H9 (cell line): ENCODE data around the gene ZMIZ1. TPM values are rescaled to one million over a fixed set of nuclear protein-coding genes. Genes with fewer than 3 reads are reported as not detected.

ENCODE experiments used
- DNase-seq: peaks from one replicate; pipeline ENCODE4 v3.0.0-alpha.2; 2017
- H2AFZ ChIP-seq: one replicate; pipeline ENCODE4 v1.6.1; 2013; ENCODE audit warnings: mild to moderate bottlenecking, low read length, control low read depth, moderate library complexity
- H2AK5ac ChIP-seq: 2 replicates; pipeline ENCODE4 v1.6.1; 2013; ENCODE audit warnings: low read length, control low read depth, mixed read lengths; ENCODE audit not compliant: insufficient read length
- H2BK120ac ChIP-seq: one replicate; pipeline ENCODE4 v1.6.1; 2013; ENCODE audit warnings: low read depth, mild to moderate bottlenecking, low read length, control low read depth, inconsistent platforms; ENCODE audit not compliant: poor library complexity, severe bottlenecking
- H2BK12ac ChIP-seq: 2 replicates; pipeline ENCODE4 v1.6.1; 2013; ENCODE audit warnings: low read length, control low read depth, mixed read lengths, low read depth; ENCODE audit not compliant: insufficient read length
- H2BK15ac ChIP-seq: 2 replicates; pipeline ENCODE4 v1.6.1; 2013; ENCODE audit warnings: low read depth, low read length, control low read depth
- H2BK20ac ChIP-seq: one replicate; pipeline ENCODE4 v1.6.1; 2013; ENCODE audit warnings: low read depth, mild to moderate bottlenecking, low read length, control low read depth, inconsistent platforms; ENCODE audit not compliant: poor library complexity, severe bottlenecking
- H2BK5ac ChIP-seq: 2 replicates; pipeline ENCODE4 v1.6.1; 2013; ENCODE audit warnings: low read length, control low read depth, mixed read lengths; ENCODE audit not compliant: insufficient read length
- H3K14ac ChIP-seq: 2 replicates; pipeline ENCODE4 v1.6.1; 2013; ENCODE audit warnings: low read length, control low read depth; ENCODE audit not compliant: insufficient read depth
- H3K18ac ChIP-seq: 2 replicates; pipeline ENCODE4 v1.6.1; 2013; ENCODE audit warnings: low read depth, mild to moderate bottlenecking, mixed read lengths, low read length, control low read depth; ENCODE audit not compliant: insufficient read length
- H3K23ac ChIP-seq: 2 replicates; pipeline ENCODE4 v1.6.1; 2013; ENCODE audit warnings: low read length, control low read depth, mixed read lengths, low read depth; ENCODE audit not compliant: insufficient read length
- H3K23me2 ChIP-seq: 2 replicates; pipeline ENCODE4 v1.6.1; 2013; ENCODE audit warnings: low read depth, mild to moderate bottlenecking, mixed read lengths, low read length, control low read depth; ENCODE audit not compliant: insufficient read length, poor library complexity, severe bottlenecking
- H3K27ac ChIP-seq: 2 replicates; pipeline ENCODE4 v1.5.1; 2013; ENCODE audit warnings: low read length, control low read depth, mixed read lengths, low read depth; ENCODE audit not compliant: insufficient read length
- H3K27me3 ChIP-seq: 2 replicates; pipeline ENCODE4 v1.6.1; 2013; ENCODE audit warnings: low read length, control low read depth, inconsistent platforms; ENCODE audit not compliant: insufficient read depth
- H3K4ac ChIP-seq: 2 replicates; pipeline ENCODE4 v1.6.1; 2013; ENCODE audit warnings: low read depth, mild to moderate bottlenecking, control low read depth, inconsistent platforms, low read length, moderate library complexity
- H3K4me1 ChIP-seq: 2 replicates; pipeline ENCODE4 v1.6.1; 2013; ENCODE audit warnings: low read length, control low read depth, inconsistent platforms; ENCODE audit not compliant: insufficient read depth
- H3K4me2 ChIP-seq: 2 replicates; pipeline ENCODE4 v1.6.1; 2013; ENCODE audit warnings: low read length, control low read depth, mixed read lengths; ENCODE audit not compliant: insufficient read length, insufficient read depth
- H3K56ac ChIP-seq: 2 replicates; pipeline ENCODE4 v1.6.1; 2013; ENCODE audit warnings: low read depth, mild to moderate bottlenecking, mixed read lengths, low read length, control low read depth; ENCODE audit not compliant: insufficient read length
- H3K79me1 ChIP-seq: 2 replicates; pipeline ENCODE4 v1.6.1; 2013; ENCODE audit warnings: low read depth, mild to moderate bottlenecking, moderate library complexity, low read length, control low read depth, inconsistent platforms; ENCODE audit not compliant: insufficient read depth, poor library complexity, severe bottlenecking
- H3K79me2 ChIP-seq: 2 replicates; pipeline ENCODE4 v1.6.1; 2013; ENCODE audit warnings: low read length, control low read depth, inconsistent platforms; ENCODE audit not compliant: insufficient read depth
- H3K9ac ChIP-seq: 2 replicates; pipeline ENCODE4 v1.6.1; 2013; ENCODE audit warnings: low read length, control low read depth, mixed read lengths; ENCODE audit not compliant: insufficient read length; ENCODE audit errors: extremely low read depth
- H3K9me3 ChIP-seq: one replicate; pipeline ENCODE4 v1.6.1; 2013; ENCODE audit warnings: low read depth, low read length, inconsistent platforms; ENCODE audit not compliant: control insufficient read depth
- H3T11ph ChIP-seq: one replicate; pipeline ENCODE4 v1.6.1; 2013; ENCODE audit warnings: mild to moderate bottlenecking, low read length, control low read depth, inconsistent platforms
- H4K20me1 ChIP-seq: one replicate; pipeline ENCODE4 v1.6.1; 2013; ENCODE audit not compliant: control insufficient read depth, insufficient read length, insufficient read depth
- H4K5ac ChIP-seq: 2 replicates; pipeline ENCODE4 v1.6.1; 2013; ENCODE audit warnings: low read depth, mild to moderate bottlenecking, mixed read lengths, low read length, control low read depth; ENCODE audit not compliant: insufficient read length
- H4K8ac ChIP-seq: replicated peaks from 2 replicates; pipeline ENCODE4 v1.6.1; 2013; ENCODE audit warnings: low read length, control low read depth, mixed read lengths, low read depth; ENCODE audit not compliant: insufficient read length
- H4K91ac ChIP-seq: 2 replicates; pipeline ENCODE4 v1.6.1; 2013; ENCODE audit warnings: low read depth, mild to moderate bottlenecking, moderate library complexity, mixed read lengths, low read length, control low read depth; ENCODE audit not compliant: insufficient read length
- H3K27ac Mint-ChIP-seq, 3 experiments: 2 replicates in 2 of 3; 3 replicates in 1 of 3; pipeline ENCODE4 v1.8.0; 2020 to 2021; ENCODE audit warnings: mixed read lengths in 3 of 3, mild to moderate bottlenecking in 1 of 3, moderate library complexity in 1 of 3
- H3K27me3 Mint-ChIP-seq: 2 replicates; pipeline ENCODE4 v1.8.0; 2021; ENCODE audit warnings: low read depth, mild to moderate bottlenecking, moderate library complexity, mixed read lengths
- H3K36me3 Mint-ChIP-seq, 3 experiments: 2 replicates in 2 of 3; 3 replicates in 1 of 3; pipeline ENCODE4 v1.8.0; 2020 to 2021; ENCODE audit warnings: low read depth in 3 of 3, mixed read lengths in 3 of 3; ENCODE audit not compliant: insufficient read depth in 1 of 3
- H3K4me1 Mint-ChIP-seq, 2 experiments: 2 replicates each; pipeline ENCODE4 v1.8.0; 2020; ENCODE audit warnings: mixed read lengths in 2 of 2
- H3K4me3 Mint-ChIP-seq, 2 experiments: 2 replicates in 1 of 2; 3 replicates in 1 of 2; pipeline ENCODE4 v1.8.0; 2020 to 2021; ENCODE audit warnings: mild to moderate bottlenecking in 2 of 2, mixed read lengths in 2 of 2, moderate library complexity in 1 of 2
- H3K9me3 Mint-ChIP-seq, 2 experiments: 2 replicates in 1 of 2; 3 replicates in 1 of 2; pipeline ENCODE4 v1.8.0; 2020; ENCODE audit warnings: mild to moderate bottlenecking in 2 of 2, mixed read lengths in 2 of 2, moderate library complexity in 1 of 2
- WGBS: extraction: QIAGEN DNeasy Blood & Tissue Kit; methylation state at CpG from one replicate; pipeline ENCODE4 v1.1.7; 2013; ENCODE audit warnings: missing lambda C conversion rate, low lambda C conversion rate, mixed read lengths; ENCODE audit not compliant: insufficient read length; ENCODE audit errors: extremely low coverage; 5-methylcytosine and 5-hydroxymethylcytosine counted together
- total RNA-seq: library from RNA; stranded (reverse); gene quantifications from 2 replicates; pipeline ENCODE4 v1.2.1, GENCODE V29; 2021
- TF ChIP-seq, protein P1 (sequence below): fragments of 200-600 bp; sonication (generic); conservative IDR thresholded peaks from 3 replicates; pipeline ENCODE4 v1.8.0; 2021; ENCODE audit warnings: antibody characterized with exemption, mild to moderate bottlenecking

Gene ZMIZ1
- total RNA-seq, 1 experiment from 2014 or later: 36.9 TPM

DNA sequence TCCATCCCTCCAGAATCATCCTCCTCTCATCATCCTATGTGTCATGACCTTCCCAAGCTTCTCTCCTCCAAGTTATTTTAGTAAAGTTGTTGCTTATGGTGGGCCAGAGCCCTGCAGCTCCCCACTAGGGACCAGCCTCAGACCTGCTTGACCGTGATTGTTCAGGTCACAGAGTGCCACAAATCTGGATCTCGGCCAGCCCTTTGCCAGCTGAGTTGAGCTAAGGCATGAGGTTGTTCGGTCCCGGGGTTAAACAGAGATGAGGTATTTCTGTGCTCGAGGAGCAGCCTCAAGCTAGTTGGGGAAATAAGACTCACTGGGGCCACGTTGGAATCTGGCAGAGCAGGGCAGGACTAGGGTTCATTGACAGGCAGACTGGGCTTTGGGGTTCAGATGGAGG lies 212.2 kb downstream of the ZMIZ1 start:
- Histone ChIP-seq H4K5ac (no peak overlapping the region), H4K20me1 (no peaks in the 10 kb centered on the region), H3K4me2 (no peak overlapping the region), H2AK5ac (no peak overlapping the region), H3K56ac (no peak overlapping the region), H2BK5ac (no peak overlapping the region), H2BK12ac (no peak overlapping the region), H3K79me2 (no peaks in the 10 kb centered on the region), H3K79me1 (no peaks in the 10 kb centered on the region), H3K27ac (no peak overlapping the region), H2BK20ac (no peak overlapping the region), H3K14ac (no peak overlapping the region), H2BK120ac (no peak overlapping the region), H4K8ac (no peak overlapping the region), H3T11ph (no peak overlapping the region), H3K4me1 (no peaks in the 10 kb centered on the region), H4K91ac (no peak overlapping the region), H3K23ac (no peak overlapping the region), H3K4ac (no peak overlapping the region), H2AFZ (no peak overlapping the region), H3K9me3 (no peaks in the 10 kb centered on the region), H3K18ac (no peak overlapping the region), H3K9ac (no peak overlapping the region), H3K23me2 (no peaks in the 10 kb centered on the region), H2BK15ac (no peak overlapping the region), H3K27me3 (no peaks in the 10 kb centered on the region)
- WGBS: no CpG with 5 or more reads among the region's 6 CpGs
- Mint-ChIP-seq H3K4me3 (no peak overlapping the region; a peak in 1 of 5 replicates), H3K27ac (peak overlapping the region in 1 of 3 experiments; percentile 22; a peak in 2 of 7 replicates), H3K27me3 (no peaks in the 10 kb centered on the region), H3K36me3 (peaks cover 20 to 41% (median 36%) of the 10 kb centered on the region in 3 experiments), H3K9me3 (peaks cover 3 to 4% of the 10 kb centered on the region in 2 experiments; a peak in 3 of 5 replicates), H3K4me1 (peaks cover 2 to 20% of the 10 kb centered on the region in 2 experiments; a peak in 3 of 4 replicates)
- TF ChIP-seq, protein P1, sequence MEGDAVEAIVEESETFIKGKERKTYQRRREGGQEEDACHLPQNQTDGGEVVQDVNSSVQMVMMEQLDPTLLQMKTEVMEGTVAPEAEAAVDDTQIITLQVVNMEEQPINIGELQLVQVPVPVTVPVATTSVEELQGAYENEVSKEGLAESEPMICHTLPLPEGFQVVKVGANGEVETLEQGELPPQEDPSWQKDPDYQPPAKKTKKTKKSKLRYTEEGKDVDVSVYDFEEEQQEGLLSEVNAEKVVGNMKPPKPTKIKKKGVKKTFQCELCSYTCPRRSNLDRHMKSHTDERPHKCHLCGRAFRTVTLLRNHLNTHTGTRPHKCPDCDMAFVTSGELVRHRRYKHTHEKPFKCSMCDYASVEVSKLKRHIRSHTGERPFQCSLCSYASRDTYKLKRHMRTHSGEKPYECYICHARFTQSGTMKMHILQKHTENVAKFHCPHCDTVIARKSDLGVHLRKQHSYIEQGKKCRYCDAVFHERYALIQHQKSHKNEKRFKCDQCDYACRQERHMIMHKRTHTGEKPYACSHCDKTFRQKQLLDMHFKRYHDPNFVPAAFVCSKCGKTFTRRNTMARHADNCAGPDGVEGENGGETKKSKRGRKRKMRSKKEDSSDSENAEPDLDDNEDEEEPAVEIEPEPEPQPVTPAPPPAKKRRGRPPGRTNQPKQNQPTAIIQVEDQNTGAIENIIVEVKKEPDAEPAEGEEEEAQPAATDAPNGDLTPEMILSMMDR: no peak
- no peak for DNase-seq
